NCI-H1048 (cell line): ENCODE measurements around the gene ABLIM2.

Experiments used
- DNase-seq: peaks from one replicate; lab custom pipeline; 2025; lab: John Stamatoyannopoulos, UW

Gene ABLIM2

DNA sequence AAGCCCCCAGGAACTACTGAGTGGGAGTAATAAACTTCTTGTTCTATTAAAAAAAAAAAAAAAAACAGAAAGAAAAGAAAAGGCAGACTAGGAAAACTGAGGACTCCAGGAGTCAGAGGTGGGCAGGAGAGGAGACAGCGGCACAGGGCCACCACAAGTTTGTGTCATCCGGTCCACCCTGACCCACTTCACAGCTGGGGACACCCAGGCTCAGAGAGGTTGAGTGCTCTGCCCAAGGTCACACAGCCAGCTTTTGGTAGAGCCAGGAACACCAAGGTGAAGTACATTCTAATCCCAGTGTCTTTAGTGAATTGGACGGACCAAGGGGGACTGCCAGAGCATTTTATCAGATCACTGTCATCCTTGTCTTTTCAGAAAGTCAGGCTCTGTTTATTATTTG lies 16.4 kb upstream of the ABLIM2 start:
- no peak for DNase-seq

DNA sequence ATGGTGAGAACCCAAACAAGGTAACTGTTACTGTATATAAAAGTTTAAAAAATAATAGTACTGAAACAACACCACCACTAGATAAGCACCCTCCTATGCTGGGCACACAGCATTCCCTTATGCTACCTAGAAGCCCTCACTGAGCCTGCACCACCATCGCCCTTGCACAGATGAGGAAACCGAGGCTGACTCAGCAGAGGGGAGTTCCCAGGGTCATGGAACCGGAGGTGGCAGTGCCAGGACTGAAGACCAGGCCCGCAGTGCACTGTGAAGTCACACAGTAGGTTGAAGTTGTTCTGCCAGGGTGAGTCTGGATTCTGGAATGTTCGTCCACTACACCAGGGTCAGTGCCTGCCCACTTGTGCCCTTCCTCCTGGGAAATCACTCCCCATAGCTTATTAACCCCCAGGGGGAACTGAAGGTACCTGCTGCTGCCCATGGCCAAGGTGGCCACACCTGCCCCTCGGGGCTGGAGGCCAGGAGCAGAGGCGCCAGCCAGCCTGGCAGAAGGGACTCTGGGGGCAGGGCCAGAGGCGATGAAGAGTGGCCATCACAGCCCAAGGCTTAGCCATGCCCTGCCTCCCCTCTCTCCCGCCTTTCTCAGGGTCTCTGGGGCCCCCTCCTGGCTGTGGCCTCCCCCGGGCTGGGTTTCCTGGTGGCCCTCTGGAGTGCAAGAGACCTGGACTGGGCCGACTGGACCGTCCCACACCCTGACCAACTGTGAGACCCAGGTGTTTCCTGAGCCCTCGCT lies 15.1 kb upstream of the ABLIM2 start:
- no peak for DNase-seq

DNA sequence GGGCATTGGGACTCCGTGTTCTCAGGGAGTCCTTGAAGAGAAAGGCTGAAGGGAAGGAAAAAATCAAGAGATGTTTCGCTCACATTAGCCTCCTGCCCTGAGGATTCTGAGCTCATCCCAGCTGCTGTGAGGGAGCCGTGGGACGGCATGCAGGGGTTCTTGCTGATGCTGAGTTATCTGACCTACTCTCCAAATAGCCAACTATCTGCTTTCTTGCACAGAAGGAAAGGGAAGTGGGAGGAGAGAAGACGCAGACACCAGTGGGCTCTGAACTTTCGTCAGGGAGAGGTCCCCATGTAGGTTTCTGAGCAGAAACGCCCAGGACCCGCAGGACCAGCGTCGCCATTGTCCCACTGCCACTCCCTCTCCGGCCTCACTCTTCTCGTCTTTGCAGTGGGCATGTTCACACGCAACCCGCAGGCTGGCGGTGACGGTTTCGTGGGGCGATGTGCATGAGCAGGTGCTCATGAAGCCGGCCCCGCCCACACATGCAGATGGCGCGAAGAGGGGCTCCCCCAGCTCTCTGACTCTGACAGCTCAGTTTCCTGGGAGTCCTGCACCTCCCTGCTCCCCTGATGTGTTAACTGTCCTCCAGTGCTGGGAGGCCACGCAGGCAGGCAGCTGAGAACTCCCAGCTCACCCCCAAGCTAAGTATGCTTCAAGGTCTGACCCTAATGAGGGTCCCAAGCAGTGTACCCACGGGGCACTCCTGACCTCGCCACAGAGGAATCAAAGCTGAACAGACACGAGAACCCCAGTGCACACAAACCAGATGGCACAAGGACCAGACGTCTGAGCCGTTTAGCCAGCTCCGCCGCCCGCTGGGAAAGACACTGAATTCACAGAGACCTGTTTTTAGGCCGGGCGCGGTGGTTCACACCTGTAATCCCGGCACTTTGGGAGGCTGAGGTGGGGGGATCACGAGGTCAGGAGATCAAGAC lies 13.6 kb upstream of the ABLIM2 start:
- no peak for DNase-seq

DNA sequence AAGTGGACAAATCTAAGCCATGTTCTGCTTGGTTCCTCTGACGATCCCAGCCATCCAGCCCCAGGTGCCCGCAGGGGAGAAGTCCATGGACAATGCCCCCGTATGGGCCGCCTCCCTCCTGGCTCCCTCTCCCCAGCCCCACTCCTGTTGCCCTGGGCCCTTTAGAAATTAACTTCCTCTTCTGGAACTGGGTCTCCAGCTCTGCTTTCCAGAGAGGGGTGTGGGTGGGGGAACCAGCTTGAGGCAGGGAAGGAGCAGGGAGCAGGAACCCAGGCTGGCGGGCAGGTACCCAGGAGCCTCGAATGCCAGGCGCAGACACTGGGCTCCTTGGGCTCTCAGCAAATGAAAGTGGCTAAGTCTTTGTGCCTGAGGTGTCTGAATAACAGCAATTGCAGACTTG lies 12.7 kb upstream of the ABLIM2 start:
- DNase-seq = no peak

DNA sequence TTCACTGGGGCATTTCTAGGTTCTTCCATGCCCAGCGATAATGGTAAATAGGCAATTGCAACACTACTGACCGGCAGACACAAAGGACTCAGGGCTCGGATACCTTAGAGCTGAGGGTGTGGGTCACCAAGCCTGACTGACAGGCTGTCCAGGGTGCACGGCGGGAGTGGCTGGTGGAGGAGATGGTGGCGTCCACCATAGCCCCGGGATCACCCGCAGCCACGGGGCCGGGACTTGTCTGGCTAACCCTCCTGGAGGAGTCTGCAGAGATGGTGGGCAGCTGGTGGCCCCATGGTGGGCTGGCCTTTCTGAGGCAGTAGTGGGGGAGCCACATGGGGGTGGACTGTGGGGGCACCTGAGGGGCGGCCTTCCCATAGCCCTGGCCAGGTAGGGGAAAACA lies 11.7 kb upstream of the ABLIM2 start:
- DNase-seq = no peak

DNA sequence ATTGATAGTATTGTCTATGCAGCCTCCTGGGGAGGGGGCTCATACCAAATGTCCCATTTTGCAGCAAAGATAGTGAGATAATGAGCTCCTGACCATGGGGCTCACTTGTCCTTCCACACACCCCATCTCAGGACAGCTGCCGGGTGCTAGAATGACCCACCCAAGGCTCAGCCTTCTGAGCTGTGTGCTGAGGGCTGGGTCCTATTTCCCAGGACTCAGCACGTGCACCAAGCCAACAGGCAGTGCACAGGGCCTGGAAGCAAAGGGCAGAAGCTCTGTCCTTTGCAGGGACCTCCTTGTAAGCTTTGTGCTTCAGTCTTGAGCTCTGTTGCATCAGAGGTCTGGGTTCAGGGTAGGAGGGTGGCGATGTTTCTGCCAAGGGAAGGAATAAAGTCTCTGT lies 11.2 kb upstream of the ABLIM2 start:
- DNase-seq = no peak

DNA sequence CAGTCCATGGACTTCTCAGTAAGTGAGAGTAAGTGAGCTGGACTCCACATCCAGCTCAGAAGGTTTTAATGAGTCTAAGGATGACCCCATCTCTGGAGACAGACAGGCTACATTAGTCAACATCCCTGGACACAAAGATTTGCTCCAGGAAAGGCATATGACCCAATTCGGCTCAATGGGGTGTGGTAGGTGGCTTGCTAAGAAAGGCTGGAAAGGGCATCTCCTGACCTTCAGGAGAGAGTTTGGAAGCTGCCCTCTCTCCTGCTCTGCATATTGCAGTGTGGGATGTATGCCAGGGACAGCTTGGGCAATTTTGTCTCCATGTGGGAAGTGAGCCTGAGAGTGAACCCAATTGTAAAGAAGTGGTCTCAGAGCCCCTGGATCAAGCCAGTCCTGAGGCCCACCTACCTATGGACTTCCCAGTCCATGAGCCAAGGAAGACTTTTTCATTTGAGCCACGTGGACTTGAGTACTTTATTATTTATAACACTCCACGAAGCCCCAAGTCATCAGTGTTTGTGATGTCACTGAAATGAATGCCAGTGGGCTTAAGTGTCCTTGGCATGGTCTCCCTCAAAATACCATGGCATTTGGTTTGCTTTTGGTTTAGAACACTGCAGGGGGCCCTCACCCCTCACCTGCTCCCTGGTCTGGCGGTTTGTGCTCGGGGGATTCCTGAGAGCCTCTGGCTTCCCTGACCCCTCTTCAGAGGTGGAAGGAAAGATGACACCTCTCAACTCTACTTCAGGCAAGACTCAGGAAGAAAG lies 10.4 kb upstream of the ABLIM2 start:
- DNase-seq = no peak

DNA sequence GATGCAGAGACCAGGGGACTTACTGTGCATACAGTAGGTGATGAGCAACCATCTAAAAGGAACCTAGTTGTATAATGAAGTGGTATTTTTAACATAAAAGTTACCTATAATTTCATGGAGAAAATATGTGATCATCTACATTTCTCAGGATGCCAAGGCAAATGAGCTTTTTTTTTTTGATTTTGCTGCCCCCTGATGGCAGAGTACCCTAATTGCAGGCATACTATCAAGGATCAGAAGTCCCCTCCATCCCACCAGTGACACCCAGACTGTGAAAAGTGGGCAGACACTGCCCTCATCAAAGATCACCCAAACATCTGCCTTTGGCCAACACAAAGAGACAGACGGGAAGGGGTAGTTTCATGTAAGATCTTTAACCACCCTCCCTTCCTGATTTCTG lies 9.6 kb upstream of the ABLIM2 start:
- DNase-seq = no peak

DNA sequence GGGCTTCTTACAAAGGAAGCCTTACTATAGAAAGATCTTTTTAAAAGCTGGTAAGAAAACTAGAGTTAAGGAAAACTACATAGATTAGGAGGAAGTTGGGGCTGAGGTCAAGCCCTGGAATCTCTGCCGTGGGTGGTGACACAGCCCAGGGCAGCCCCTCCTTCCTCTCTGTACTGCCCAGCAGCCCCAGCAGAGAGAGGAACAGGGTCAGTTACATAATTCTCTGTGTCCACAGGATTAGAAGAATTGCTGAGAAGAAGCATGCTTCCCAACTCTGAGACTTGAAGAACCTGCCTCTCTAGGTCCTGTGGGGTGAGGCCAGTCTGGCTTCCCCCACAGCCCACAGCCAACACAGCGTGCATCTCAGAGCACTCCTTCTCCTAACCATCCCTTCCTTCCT lies 9.2 kb upstream of the ABLIM2 start:
- DNase-seq = no peak

DNA sequence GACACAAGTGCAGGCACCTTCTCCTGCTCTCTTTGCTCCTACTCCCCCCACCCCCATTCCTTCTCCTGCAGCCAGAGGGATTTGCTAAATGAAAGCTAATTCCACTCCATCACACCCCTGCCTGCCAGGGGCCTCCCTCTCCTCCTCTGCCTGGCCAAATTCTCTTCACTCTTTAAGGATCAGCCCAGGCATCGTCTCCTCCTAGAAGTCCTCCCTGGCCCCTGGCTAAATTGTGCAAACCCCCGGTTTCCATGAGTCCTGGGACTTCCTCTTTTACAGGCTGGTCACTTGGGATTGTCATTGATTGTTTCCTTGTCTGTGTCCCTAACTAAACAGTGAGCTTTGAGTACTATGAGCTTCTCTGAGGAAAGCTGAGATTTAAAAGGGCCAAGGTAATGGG lies 8.7 kb upstream of the ABLIM2 start:
- no peak for DNase-seq

DNA sequence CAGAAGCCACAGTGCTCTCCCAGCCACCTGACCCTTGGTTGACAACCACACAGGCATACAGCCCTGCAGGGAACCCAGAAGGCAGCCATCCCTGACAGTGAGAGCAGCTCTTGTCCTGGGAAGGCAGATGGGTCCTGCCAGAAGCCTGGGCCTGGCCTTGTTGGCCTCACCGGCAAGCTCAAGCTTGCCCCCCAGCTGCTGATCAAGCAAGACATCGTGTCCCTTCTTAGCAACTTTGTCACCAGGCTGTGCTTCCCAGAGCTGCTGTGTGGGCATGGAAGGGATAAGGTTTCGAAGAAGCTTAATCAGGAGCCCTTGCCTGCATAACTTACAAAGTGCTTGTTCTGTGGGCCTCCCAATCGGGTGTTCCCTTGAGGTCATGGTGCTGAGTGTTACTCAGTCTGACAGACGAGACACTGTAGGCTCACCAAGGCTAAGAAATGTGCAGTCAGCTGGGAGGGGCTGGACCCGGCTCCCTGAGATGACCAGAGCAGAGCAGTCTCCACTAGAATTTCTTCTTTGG lies 6.8 kb upstream of the ABLIM2 start:
- DNase-seq = no peak

DNA sequence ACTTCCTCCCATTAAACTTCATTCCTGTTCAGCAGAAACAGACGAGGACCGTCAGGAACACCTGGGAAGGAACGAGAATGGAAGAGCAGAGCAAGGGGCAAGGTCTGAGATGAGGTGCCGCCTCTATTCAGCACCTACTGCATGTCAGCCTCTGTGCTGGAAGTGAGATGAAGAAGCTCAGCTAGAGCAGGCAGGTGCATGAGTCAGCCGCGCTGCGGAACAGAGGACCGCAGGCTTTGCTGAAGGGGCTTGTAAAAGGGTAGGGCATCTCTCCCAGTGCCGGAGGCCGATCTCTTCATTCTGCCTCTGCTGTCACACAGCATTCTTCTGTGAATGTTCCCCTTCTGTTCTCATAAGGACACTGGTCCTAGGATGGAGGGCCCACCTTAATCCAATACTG lies 6.1 kb upstream of the ABLIM2 start:
- DNase-seq = no peak

DNA sequence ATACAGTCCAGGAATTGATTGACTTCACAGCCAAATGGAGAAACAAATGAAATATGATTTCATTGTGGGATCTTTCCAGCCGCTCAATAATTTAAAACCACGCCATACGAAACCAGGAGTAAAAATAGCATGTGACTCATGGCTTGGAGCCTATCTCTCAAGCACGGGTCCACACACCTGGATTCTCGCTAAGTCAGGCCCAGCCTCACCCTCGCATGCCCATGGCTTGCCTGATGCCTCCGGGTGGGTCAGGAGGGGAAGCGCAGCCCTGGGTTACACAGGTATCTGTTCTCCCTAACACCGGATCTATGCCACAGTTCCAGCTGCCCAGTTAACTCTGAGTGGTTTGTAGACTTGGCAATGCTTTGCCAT lies 5.6 kb upstream of the ABLIM2 start:
- DNase-seq = no peak

DNA sequence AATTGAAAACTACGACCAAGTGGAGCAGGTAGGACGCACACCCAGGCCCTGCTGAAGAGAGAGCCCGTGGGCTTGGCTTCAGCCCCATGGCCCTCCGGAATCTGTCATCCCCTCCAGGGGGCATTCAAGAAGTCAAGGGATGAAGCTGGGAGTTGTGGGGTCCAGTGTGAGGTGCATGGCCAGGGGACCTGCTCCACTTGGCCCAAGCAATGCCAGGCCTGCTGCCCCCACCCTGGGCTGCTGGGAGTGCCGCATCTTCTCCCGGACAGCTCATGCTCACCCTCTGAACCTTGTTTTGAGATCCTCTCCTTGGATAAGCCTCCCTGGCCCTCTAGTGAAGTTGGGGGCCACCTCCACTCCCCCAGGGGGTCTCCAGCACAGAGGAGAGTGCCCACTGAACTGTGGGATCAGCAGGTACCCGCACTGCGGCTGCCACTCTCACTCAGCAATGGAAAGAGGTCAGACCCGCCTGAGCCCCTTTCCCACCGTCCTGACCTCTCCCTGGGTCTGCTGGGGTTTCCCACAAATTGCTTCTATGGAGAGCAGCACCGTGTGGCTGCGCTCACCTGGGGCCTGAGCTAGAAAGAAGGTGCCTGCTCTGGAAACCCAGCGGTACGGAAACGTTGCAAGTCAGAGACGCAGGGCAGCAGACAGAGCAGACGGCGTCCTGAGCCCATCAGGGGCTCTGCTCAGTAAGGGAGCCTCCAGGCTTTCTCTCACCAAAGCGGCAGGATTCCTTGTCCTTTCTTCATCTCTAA lies 5.0 kb upstream of the ABLIM2 start:
- DNase-seq = no peak

DNA sequence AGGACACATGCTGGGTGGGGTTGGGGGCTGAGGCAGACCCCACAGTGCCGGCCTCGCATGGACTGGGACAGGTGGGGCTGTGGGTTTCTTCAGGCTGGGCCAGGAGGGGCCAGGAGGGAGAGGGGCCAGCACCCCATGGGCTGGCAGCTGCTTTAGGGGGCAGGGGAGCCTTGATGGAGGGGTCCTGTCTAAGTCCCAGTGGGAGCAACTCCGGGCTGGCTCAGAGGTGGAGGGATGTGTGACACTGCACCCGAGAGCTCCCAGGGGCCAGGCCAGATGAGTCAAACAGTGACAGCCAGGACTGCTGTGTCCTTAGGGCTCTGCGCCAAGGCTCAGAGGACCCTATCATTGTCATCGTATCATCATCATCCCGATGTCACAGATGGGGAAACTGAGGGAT lies 4.4 kb upstream of the ABLIM2 start:
- no peak for DNase-seq

DNA sequence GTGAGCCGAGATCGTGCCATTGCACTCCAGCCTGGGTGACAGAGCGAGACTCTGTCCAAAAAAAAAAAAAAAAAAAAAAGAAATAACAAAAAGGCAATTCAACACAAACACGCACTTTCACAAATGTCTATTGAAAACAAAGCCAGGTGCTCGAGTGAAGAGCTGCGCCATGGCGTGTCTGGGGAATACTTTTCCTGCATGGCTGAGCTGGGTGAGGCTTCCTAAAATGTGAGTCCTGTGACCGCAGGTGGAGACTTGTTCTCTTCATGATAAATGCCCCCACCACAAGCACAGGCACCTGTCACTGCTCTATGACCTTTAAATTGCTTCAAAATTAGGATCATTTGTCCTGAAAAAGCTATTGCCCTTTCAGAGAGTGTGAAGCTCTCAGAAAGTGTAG lies 4.0 kb upstream of the ABLIM2 start:
- DNase-seq = no peak

DNA sequence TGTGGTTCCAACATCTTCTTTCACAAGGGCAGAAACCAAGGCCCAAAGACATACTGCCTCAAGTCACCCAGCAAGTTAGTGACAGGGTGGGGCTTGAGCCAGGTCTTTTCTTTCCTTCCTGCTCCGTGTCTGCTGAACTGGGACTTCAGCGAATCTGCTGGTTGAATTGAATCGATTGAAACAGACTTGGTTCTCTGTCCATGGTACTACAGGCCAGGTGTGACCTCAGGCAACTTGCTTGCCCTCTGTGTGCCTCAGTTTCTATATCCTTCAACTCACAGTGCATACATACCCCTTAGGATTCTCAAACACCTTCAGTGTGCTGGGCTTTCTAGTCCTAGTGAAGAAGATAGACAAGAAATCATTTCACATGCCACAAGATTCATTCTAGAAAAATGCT lies 2.0 kb upstream of the ABLIM2 start:
- no peak for DNase-seq

DNA sequence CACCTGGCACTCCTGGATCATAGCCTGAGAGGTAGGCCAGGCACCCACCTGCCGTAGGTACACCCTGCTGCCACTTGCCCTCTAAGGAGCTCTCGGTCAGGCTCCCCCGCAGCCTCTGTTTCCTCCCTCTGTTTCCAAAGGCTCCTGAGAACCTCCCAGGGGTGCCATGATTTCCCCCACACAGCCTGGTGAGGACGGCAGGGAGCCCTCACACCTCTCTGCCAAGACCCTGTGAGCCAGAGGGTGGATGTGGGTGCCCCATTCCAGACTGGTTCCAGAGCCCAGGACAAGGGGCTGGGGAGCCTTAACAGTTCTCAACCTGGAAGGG lies 1.6 kb upstream of the ABLIM2 start:
- no peak for DNase-seq

DNA sequence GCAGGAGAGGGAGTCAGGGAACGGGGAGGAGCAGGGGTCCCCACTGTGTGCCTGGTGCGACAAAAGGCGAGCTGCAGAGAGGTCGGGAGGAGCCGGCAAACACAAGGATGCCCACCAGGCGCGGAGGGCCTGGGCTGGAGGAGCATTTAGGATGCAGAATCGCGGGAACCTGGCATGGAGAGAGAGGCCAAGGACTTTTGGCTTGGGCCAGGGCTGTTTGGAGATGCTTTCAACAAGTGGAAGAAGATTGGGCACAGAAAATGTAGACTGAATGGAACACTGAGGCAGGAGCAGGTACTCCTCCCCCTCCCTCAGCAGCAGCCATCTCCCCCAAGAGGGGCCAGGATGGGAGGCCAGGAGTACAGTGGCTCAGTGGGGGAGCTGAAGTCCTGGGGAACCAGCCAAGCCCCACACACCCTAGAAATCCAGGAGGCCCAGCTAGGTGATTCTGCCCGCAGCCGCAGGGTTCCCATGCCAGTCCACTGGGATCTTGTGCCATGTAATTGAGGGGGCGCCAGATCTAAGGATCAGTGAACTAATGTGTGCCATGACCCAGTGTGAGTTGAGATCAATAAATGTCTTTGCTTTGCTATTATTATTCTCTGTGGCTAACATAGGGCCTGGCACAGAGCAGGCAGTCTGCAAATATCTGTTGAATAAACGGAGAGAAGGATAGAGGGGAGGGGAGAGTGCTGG lies 1.1 kb upstream of the ABLIM2 start:
- no peak for DNase-seq

DNA sequence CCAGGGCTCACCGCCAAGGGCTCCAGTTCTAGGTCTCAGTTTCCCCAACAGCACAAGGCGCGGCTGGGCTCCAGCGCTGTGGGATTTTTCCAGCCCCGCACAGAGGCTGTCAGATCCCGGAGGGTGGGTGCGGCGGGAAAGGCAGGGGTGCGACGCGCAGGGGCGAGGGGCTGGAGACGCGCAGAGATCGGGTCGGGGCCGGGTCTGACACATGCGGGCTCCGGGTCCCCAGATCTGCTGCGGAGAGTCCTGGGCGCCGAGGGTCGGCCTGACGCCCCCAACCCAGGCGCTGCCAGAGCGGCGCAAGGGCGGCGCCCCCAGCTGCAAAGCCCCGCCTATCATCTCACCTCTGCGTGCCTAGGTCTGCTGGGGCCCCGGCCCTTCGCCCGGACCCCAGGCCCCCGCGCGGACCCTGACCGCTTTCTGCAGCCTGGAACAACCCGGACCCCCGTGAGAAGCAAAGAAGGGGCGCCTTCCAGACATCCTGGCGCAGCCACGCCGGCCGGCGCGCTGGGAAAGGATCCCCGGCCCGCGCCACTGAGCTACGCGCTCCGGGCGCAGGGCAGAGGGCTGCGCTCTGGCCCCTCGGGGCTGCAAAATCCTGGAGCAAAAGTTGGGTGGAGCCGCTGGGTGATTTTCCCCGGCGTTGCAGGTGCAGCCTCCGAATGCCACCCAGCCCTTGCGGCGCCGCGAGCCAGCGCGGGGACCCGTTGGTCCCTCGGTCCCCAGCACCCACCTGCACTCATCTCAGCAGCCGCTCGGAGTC lies 486 bp downstream of the ABLIM2 start:
- DNase-seq = no peak

DNA sequence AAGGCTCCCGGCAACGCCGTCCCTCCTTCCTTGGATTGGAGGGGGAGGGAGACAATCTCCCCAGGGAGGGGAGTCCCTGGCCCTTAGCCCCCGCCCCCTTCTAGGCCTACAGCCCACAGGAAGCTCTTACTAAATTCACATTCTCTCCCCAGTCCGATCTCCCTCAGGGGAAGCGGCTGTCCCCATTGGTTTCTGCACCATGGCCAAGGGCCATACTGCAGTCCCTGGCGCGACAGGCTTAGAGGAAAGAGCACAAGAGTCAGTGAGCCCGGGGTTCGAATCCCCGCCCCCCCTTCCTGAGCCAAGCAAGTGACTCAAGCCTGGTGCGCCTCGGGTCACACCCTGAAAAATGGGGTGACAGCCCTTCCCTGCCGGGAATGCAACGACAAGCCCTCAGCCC lies 1.1 kb downstream of the ABLIM2 start:
- DNase-seq = no peak
